Fibroblast of the aortic adventitia (primary cell): ENCODE measurements around the gene CLDN10. TPM values are rescaled to one million over a fixed set of nuclear protein-coding genes. Genes with fewer than 3 reads are reported as not detected.
A peak's percentile ranks its signal among the peaks of the same experiment; 100 is the strongest.

Experiments used
- DNase-seq: peaks from one replicate; pipeline ENCODE4 v3.0.0-alpha.2; 2010; ENCODE audit warnings: low read depth
- H3K4me3 ChIP-seq: 2 replicates; pipeline ENCODE4 v1.5.1; 2011; ENCODE audit warnings: low read depth, mild to moderate bottlenecking, control low read depth, low read length, moderate library complexity
- CTCF ChIP-seq: IDR thresholded peaks from 2 replicates; pipeline ENCODE4 v1.5.1; 2011; ENCODE audit warnings: mild to moderate bottlenecking, low read length, control low read depth, inconsistent platforms; ENCODE audit not compliant: insufficient read depth
- total RNA-seq: library from RNA; depleted of rRNA; stranded (reverse); fragments of >200 nt; gene quantifications from 2 replicates; pipeline ENCODE4 v1.2.3, GENCODE V29; 2012; ENCODE audit warnings: low replicate concordance

Gene CLDN10
- total RNA-seq, 1 donor = 0.27 TPM

- DNase-seq = no peak
- TF ChIP-seq CTCF = no peak
Observed at GRCh38 chr13:95601906-95602305, 49.4 kb downstream of the CLDN10 start.

GRCh38 chr13:95603887-95604555 lies 51.5 kb downstream of the CLDN10 start:
- no peak for TF ChIP-seq CTCF
- DNase-seq = peak; percentile 21
- H3K4me3 ChIP-seq = no peak overlapping the region

More at GRCh38 chr13:95601906-95602305, 49.4 kb downstream of the CLDN10 start:
- no peak overlapping the region for H3K4me3 ChIP-seq

GRCh38 chr13:95604556-95604915 lies 52.0 kb downstream of the CLDN10 start:
- peak; percentile 6 for DNase-seq

GRCh38 chr13:95605448-95606125 lies 53.1 kb downstream of the CLDN10 start:
- no peak overlapping the region for H3K4me3 ChIP-seq
- TF ChIP-seq CTCF = no peak
- no peak for DNase-seq

More at GRCh38 chr13:95604556-95604915, 52.0 kb downstream of the CLDN10 start:
- no peak overlapping the region for H3K4me3 ChIP-seq
- TF ChIP-seq CTCF = no peak

GRCh38 chr13:95607366-95607765 lies 54.8 kb downstream of the CLDN10 start:
- no peak overlapping the region for H3K4me3 ChIP-seq
- no peak for TF ChIP-seq CTCF
- DNase-seq = peak; percentile 73

- no peak for TF ChIP-seq CTCF
- peak; percentile 34 for DNase-seq
- no peak overlapping the region for H3K4me3 ChIP-seq
Observed at GRCh38 chr13:95608640-95609323, 56.3 kb downstream of the CLDN10 start.
